COR-L47 (cell line): Measurements from ENCODE around the gene SVIL.
"Not testable (repeated sequence)": the region's sequence is repeated elsewhere in the genome, so short reads cannot be mapped to it uniquely, and the experiment has no call there.

Experiments used
- DNase-seq: peaks from one replicate; lab custom pipeline; 2025; lab: John Stamatoyannopoulos, UW

The SVIL gene

DNA sequence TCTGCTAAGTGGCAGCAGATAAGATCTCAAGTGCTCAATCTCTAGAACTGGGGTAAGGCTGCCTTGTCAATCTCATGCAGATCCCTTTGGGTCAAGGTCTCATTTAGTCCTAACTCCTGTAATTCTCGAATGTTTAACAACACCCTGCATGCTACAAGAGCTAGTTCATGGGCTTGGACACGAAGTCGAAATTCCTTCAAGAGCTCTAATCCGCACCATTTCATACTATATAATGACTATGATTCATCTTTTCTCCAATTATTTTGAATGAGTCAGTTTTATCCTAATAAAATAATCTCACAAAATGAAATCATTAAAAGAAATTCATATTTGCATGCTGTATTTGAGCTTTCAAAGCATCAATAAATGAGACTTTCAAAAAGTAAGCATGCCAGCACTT is 119.7 kb downstream of the SVIL start:
- DNase-seq = not testable (repeated sequence)

DNA sequence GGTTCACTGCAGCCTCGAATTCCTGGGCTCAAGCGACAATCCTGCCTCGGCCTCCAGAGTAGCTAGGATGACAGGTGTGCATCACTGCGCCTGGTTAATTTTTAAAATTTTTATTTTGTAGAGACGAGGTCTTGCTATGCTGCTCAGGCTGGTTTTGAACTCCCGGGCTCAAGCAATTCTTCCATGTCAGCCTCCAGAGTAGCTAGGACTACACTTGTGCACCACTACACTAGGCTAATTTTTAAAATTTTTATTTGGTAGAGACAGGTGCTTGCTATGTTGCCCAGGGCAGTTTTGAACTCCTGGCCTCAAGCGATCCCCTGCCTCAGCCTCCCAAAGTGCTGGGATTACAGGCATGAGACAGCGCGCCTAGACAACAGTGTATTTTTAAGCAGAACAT is 120.5 kb downstream of the SVIL start:
- DNase-seq = no peak

- DNase-seq = no peak
Measured at GRCh38 chr10:29512425-29512974, 122.3 kb downstream of the SVIL start.

DNA sequence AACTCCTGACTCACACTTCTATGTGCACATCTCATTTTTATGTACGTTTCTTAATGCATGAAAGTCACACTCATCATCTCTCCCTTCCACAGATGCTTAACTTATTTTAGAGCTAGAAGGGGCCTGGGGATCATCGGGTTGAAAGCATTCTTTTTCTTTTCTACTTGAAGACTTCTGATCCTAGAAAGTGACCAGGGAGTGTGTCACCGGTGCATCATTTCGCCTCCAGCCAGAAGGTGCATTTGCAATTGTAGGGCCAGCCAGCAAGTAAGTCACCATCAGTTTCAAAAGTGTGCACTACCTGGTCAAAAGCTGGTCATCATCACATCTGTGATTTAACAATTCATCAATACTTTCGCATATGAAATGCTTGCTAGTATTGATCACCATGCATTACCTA is 123.0 kb downstream of the SVIL start:
- DNase-seq = not testable (repeated sequence)

DNA sequence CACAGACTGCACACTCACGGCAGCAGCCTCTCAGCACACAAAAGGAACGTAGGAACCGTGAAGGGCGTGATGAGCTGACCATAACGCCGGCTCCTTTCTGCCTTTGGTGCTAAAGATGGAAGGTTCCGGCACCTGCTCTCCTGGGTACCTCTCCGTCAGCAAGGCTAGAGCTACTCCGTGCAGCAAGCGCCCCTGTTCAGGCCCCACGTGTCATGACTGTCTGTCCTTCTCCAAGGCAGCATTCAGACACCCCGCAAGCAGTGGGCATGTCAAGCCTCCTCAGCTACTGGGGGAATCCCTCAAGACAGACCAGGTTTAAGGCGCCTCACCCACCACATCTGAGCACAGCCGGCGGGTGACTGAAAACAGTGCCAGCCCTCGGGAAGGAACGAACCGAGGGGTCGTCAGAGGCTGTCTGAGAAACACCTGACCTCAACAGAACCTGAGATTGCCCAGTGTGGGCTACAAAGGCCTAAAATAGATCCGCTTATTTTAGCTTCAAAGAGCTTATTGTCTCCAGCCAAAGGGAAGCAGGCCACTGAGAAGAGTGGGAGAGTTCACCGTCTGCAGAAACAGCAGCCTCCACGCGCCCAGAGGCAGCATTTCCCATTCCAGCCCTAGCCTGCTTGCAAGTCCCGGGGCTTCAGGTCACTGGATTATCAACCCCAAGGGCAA is 124.2 kb downstream of the SVIL start:
- DNase-seq = not testable (repeated sequence)

DNA sequence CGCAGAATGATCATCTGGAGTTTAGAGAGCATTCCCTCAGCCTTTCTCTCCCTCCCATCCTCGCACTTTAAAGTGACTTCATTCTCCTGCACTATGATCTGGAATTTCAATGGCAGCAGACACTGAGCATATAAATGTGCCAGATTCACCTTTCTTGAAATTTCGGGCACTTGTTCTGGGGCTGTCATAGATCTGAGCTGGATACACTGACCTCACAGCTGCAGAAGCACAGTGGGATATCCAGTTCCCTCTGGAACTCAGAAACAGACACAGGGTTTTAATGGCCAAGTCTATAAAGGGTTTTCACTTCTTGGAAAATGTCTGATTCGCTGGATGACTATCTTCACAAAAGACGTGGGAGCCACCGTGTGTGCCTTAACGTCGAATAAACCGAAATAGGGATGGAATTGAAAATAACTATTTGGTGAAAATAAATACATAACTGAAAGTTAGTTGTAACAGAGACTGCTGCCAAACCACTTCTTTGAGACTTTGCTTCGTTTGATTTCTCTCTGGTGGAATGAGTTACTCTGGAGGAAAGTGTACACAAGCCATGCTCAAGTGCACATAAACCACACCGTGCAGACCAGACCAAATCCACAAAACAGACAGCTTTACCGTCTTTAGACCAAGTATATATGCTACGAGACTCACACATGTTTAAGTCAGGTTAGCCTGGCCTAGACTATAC is 126.1 kb downstream of the SVIL start:
- no peak for DNase-seq

- not testable (repeated sequence) for DNase-seq
Measured at GRCh38 chr10:29507750-29508149, 127.0 kb downstream of the SVIL start.

DNA sequence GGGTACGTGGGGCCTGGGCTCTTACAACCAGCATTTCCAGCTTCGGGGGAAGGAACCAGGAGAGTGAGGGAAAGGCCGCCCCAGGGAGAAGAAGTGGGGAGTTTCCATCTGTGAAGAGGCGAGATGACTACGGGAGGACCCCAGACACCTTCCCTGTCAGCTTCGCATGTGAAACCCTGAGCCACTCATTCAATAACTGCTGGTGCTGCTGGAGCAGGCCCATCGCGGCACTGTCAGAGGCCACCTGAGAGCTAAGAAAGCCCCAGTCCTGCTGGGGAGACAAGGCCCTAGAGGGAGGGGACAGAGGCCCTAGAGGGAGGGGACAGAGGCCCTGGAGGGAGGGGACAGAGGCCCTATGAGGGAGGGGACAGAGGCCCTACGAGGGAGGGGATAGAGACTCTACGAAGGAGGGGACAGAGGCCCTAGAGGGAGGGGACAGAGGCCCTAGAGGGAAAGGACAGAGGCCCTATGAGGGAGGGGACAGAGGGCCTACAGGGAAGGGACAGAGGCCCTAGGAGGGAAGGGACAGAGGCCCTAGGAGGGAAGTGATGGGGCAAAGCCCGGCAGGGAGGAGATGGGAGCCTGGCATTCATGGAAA is 128.3 kb downstream of the SVIL start:
- not testable (repeated sequence) for DNase-seq

DNA sequence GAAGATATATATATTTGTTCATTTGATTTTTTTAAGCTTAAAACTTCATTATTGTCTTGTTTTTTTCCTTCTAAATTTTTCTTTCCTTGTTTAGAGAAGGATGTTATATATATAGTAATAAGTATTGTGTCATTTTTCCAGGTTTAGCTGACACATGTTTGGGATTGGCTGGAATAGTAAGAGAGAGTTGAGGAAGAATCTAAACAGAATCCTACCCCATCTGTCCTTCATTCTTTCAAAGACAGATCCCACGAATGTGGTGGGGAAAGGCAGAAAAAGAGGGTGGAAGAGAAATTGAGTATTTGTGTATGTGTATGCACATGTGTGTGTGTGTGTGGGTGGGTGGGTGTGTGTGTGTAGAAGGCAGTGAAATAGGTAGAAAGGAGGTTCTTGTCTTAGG is 132.4 kb downstream of the SVIL start:
- no peak for DNase-seq

GRCh38 chr10:29501692-29502091 is 133.1 kb downstream of the SVIL start:
- no peak for DNase-seq

GRCh38 chr10:29499993-29500537 is 134.7 kb downstream of the SVIL start:
- no peak for DNase-seq

DNA sequence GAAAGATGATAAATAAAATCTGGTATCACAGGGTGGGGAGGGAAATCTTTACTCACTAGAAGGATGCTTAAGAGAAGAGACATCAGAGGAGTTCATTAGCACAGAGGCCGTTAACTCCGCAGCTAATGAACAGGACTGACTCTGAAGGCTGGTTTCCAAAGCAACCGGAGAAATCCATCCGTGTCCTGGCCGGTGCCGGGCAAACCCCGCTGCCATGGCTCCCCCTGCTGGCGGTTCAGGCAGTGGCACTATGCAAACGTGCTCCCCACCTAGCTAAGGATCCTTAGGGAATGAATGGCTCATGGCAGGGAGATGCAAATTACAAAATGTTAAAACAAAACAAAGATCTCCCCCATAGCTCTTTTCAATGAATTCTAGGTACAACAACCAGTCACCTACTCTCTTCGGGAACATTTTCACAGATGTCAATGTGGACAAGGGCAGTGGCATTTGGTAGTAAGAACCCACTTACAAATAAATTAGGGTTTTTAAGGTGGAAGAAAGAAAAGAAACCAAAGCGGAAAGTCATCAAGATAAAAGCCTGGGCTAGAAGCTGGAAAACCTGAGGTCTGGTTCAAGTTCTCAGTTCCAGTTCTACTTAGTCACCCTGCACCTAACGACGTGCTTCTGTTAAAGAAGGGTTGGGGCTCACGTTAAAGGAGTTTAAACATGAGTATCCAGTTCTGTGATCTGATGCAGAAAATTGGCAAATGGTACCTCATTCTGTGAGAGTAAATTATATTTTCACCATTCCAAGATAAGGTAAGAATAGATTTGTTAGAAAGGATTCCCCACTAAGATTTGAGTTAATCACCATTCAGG is 138.2 kb downstream of the SVIL start:
- DNase-seq = peak; percentile 45

- peak; percentile 18 for DNase-seq
Measured at GRCh38 chr10:29495366-29495765, 139.4 kb downstream of the SVIL start.

DNA sequence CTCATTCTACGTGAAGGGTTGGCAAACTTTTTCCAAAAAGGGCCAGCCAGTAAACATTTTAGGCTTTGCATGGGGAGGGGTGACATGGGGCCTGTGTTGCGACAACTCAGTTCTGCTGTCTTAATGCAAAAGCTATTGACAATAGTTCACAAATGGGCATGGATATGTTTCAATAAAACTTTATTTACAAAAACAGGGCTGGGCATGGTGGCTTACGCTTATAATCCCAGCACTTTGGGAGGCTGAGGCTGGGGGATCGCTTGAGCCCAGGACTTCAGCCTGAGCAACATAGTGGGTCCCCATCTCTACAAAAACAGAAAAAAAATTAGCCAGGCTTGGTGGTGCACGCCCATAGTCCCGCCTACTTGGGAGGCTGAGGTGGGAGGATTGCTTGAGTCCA is 141.1 kb downstream of the SVIL start:
- DNase-seq = no peak

- DNase-seq = no peak
Measured at GRCh38 chr10:29492774-29493173, 142.0 kb downstream of the SVIL start.

- no peak for DNase-seq
Measured at GRCh38 chr10:29491918-29492317, 142.9 kb downstream of the SVIL start.

DNA sequence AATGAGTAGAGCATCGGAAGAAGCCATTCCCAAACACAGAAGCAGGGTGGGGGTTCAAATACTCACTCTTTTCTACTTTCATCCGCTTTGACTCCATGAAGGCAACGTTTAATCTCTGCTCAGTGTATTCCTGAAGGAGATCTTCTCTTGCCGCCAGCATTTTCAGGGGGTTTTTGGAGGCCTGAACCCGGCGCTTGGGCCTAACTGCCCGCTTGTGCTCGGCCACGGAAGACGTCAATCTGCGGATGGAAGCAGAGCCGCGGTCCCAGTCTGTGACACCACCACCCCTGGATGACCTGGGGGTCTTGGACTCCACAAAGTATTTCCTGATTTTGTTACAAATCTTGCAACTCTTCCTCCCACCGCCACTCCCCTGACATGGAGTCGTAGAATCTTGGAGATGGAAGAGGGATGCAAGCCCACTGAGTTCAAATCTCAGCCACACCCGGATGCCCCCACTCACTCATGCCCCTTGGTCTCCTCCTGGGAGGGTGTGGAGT is 143.9 kb downstream of the SVIL start:
- not testable (repeated sequence) for DNase-seq

DNA sequence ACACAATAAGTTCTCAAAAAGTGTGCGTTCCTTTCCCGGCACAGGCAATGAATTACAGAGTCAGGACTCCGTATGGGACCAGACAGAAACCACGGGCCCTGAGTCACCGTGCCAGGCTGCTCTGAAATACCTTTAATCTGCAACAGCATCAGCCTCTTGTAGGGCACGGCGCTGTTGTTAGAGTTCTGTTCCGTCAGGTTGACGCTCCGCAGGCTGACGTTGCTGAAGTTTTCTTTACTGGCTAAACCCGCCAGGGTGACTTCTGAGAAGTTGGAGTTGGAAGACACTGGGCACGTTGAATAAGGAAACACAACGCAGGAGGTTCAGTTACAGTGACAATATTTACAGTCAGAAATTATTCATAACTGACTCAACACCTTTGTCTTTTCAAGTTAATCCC is 146.3 kb downstream of the SVIL start:
- DNase-seq = not testable (repeated sequence)

- not testable (repeated sequence) for DNase-seq
Measured at GRCh38 chr10:29487884-29488266, 146.9 kb downstream of the SVIL start.

DNA sequence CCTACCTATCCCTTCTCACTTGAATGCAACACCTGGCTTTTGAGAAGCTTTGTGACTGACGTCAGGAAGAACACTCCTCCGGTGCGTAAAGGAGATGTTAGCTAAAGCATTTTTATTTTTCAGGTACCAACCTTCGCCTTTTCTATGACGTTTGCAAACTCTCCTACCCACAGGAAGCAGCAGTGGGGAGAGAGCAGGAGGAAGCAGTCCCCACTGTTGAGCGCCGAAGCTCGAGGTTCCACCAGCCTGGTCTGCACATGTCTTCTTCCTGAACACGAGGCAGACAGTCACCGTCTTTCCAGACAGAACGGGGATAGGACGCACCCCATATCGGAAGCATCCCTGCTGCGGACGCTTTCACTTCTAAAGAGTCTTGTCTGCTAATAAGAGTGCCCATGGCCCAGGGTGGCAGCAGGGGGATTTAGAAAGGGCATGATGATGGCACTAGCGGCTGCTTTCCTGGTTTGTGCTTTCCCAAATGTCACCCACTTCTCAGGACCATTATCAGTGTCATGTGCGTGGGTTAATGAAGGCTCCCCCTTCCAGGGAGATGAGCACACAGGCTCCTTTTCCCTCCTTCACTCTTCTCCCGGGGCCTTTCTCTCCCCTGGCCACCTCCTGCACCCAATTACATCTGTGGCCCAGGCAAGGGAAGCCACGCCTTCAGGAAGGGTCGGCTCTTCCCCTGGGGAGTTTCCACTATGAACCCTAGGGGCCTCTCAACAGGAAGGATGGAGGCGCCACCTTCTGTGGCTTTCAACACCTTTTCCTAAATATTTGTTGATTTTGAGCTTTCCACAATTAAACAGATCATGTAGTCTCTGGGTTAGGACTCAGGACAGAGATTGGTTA is 147.5 kb downstream of the SVIL start:
- not testable (repeated sequence) for DNase-seq

DNA sequence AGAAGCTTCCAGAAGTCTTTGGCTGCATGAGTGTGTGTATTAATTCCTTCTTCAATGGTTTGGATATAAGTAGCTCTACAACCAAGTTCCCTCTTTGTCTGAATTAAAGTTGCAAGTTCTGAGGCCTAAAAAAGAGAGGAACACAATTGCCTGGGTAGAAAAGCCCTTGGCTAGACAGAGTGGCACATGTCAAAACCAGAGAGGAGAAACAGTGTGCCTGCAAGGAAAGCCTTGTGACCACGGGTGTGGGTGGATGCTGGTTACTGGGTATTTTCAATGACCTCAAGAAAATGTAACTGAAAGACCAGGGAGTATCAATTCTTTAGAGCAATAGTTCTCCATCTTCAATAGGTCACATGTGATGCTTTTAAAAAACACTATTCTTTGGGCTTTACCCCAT is 148.3 kb downstream of the SVIL start:
- DNase-seq = no peak
